Endothelial cell of coronary artery (primary cell): ENCODE results near the gene PKD1L1. TPM values are rescaled to one million over a fixed set of nuclear protein-coding genes. Genes with fewer than 3 reads are reported as not detected.

ENCODE experiments used
- total RNA-seq: library from RNA; depleted of rRNA; stranded (reverse); fragments of >200 nt; gene quantifications from 2 replicates; pipeline ENCODE4 v1.2.3, GENCODE V29; 2014

The PKD1L1 gene, protein sequence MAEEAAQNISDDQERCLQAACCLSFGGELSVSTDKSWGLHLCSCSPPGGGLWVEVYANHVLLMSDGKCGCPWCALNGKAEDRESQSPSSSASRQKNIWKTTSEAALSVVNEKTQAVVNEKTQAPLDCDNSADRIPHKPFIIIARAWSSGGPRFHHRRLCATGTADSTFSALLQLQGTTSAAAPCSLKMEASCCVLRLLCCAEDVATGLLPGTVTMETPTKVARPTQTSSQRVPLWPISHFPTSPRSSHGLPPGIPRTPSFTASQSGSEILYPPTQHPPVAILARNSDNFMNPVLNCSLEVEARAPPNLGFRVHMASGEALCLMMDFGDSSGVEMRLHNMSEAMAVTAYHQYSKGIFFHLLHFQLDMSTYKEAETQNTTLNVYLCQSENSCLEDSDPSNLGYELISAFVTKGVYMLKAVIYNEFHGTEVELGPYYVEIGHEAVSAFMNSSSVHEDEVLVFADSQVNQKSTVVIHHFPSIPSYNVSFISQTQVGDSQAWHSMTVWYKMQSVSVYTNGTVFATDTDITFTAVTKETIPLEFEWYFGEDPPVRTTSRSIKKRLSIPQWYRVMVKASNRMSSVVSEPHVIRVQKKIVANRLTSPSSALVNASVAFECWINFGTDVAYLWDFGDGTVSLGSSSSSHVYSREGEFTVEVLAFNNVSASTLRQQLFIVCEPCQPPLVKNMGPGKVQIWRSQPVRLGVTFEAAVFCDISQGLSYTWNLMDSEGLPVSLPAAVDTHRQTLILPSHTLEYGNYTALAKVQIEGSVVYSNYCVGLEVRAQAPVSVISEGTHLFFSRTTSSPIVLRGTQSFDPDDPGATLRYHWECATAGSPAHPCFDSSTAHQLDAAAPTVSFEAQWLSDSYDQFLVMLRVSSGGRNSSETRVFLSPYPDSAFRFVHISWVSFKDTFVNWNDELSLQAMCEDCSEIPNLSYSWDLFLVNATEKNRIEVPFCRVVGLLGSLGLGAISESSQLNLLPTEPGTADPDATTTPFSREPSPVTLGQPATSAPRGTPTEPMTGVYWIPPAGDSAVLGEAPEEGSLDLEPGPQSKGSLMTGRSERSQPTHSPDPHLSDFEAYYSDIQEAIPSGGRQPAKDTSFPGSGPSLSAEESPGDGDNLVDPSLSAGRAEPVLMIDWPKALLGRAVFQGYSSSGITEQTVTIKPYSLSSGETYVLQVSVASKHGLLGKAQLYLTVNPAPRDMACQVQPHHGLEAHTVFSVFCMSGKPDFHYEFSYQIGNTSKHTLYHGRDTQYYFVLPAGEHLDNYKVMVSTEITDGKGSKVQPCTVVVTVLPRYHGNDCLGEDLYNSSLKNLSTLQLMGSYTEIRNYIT (N-terminal part only)
- total RNA-seq, result 0.90 and 3.7 TPM in 2 replicates

DNA sequence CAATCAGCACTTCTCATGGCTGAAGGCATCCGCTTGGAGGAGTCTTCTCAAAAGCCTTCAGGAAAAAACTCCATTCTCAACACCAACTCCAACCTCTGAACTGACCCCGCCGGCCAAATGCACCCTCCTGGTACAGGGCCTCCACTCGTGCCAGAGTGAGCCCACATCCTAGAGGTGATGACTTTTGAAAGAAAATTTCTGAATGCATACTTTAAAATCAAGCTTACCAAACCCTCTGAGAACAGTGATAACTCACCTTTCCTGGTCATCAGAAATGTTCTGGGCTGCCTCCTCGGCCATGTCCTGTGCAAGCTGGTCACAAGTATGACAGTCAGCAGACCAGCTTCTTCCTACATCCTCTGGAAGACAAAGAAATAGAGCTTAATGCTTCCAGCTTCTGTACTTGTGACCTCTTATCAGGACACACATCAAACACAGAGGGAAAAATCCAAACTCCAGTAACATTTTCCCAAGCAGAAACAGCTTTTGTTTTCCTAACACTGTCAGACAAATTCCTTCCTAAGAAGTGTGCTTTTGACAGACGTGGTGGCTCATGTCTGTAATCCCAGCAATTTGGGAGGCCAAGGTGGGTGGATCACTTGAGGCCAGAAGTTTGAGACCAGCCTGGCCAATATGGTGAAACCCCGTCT lies at the start of gene PKD1L1:
Gene PKD1L1 (minus strand): TSS at position 326 of the 650 bp plus-strand sequence. CDS start 26 bp downstream, at position 300.

DNA sequence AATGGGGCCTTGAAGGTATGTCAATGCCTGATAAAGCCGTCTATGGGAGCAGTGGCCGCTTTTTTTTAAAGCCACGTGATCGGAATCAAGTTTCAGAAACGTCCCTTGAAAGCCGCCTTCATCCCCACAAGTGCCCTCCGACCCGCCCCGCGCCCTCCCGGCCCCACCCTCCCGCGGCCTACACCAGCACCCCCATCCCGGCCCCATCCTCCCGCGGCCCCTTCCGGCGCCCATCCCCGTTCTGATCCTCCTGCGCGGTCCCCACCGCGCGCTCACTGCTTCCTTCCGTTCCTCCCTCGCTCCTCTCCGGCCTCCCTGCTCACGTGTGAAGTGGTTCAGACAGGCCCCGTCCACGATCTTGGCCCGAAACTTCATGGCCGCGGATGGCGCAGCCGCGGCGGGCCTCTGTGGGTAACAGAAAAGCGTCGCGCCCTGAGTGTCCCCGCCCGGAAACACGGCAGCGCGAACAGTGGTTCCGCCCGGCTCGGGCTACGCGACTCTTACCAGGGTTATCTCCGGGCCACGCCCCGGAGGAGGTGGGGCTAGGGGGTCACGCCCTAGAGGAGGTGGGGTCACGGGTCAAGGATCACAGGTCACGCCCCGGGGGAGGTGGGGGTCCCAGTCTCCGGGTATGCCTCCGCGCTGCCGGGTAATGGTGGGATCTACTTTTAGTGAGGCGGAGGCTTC lies 31.0 kb upstream of the PKD1L1 start, which contains the start of gene HUS1:
Gene HUS1 (minus strand): TSS at position 471 of the 687 bp plus-strand sequence. CDS start 96 bp downstream, at position 375.

Other genes with a start within 250 kb of the PKD1L1 start
- gene HUS1, start 31.1 kb upstream of the PKD1L1 start, total RNA-seq, result 19.6 and 19.8 TPM in 2 replicates
- not detected in 2 replicates for gene SUN3, start 80.6 kb upstream of the PKD1L1 start, total RNA-seq
- 0.09 TPM in 1 of 2 replicates, not detected in the other for gene C7orf57, start 87.1 kb upstream of the PKD1L1 start, total RNA-seq
- 21.9 and 29.1 TPM in 2 replicates for gene UPP1, start 140.8 kb upstream of the PKD1L1 start, total RNA-seq
- 0.09 TPM in 1 of 2 replicates, not detected in the other for gene ABCA13, start 223.0 kb upstream of the PKD1L1 start, total RNA-seq